SK-N-SH (cell line): Measurements from ENCODE around the gene ZCCHC17. TPM values are rescaled to one million over a fixed set of nuclear protein-coding genes. Genes with fewer than 3 reads are reported as not detected.

Experiments used
- CTCF ChIA-PET: fragments of 300-600, 350-600 bp; formaldehyde crosslinking; extraction: SDS; loops from one replicate; lab custom pipeline; 2021; lab: Yijun Ruan, JAX
- POLR2A ChIA-PET: fragments of 350-600 bp; sonication (Branson Sonifier 250); formaldehyde crosslinking; extraction: SDS; loops from one replicate; lab custom pipeline; 2020; ENCODE audit warnings: antibody characterized with exemption, inconsistent platforms; lab: Yijun Ruan, JAX
- DNase-seq: peaks from one replicate; pipeline ENCODE4 v3.0.0; 2012
- H2AFZ ChIP-seq: fragments of 200-600 bp; sonication (generic); 2 replicates; pipeline ENCODE4 v1.8.1; 2016; ENCODE audit warnings: antibody characterized with exemption, mild to moderate bottlenecking, low read depth
- H3F3A ChIP-seq: fragments of 200-600 bp; sonication (generic); replicated peaks from 2 replicates; pipeline ENCODE3; 2016; ENCODE audit warnings: antibody characterized with exemption, mild to moderate bottlenecking; ENCODE audit not compliant: insufficient read depth
- H3K27ac ChIP-seq, 2 experiments: fragments of 200-500 bp in 1 of 2; fragments of 200-600 bp in 1 of 2; sonication (Bioruptor generic) in 1 of 2; sonication (generic), shearing (Covaris generic) in 1 of 2; 2 replicates each; pipeline versions ENCODE4 v1.5.1 to v1.6.1; 2014 to 2016; ENCODE audit warnings: low read depth in 2 of 2, inconsistent platforms in 1 of 2, low read length in 1 of 2, mild to moderate bottlenecking in 1 of 2, mixed read lengths in 1 of 2
- H3K27me3 ChIP-seq: fragments of 200-600 bp; sonication (generic), shearing (Covaris generic); 2 replicates; pipeline ENCODE4 v1.6.1; 2016; ENCODE audit warnings: mixed run types; ENCODE audit not compliant: insufficient read depth
- H3K36me3 ChIP-seq, 2 experiments: fragments of 200-500 bp in 1 of 2; fragments of 200-600 bp in 1 of 2; sonication (Bioruptor generic) in 1 of 2; sonication (generic) in 1 of 2; replicated peaks in 1 of 2; 2 replicates each; pipeline versions ENCODE3 to v1.5.1; 2014 to 2016; ENCODE audit warnings: low read length in 1 of 2, mild to moderate bottlenecking in 1 of 2; ENCODE audit not compliant: insufficient read depth in 2 of 2, control insufficient read depth in 1 of 2
- H3K4me1 ChIP-seq, 2 experiments: fragments of 200-500 bp in 1 of 2; fragments of 200-600 bp in 1 of 2; sonication (Bioruptor generic) in 1 of 2; sonication (generic), shearing (Covaris generic) in 1 of 2; 2 replicates each; pipeline versions ENCODE4 v1.5.1 to v1.6.1; 2014 to 2016; ENCODE audit warnings: low read depth in 1 of 2, low read length in 1 of 2, mixed run types in 1 of 2; ENCODE audit not compliant: insufficient read depth in 2 of 2, control insufficient read depth in 1 of 2
- H3K4me2 ChIP-seq: fragments of 200-600 bp; sonication (generic), shearing (Covaris generic); 2 replicates; pipeline ENCODE4 v1.6.1; 2017; ENCODE audit warnings: mixed run types
- H3K4me3 ChIP-seq, 2 experiments: fragments of 200-500 bp in 1 of 2; fragments of 200-600 bp in 1 of 2; sonication (Bioruptor generic) in 1 of 2; sonication (generic), shearing (Covaris generic) in 1 of 2; 2 replicates each; pipeline versions ENCODE4 v1.5.1 to v1.8.1; 2014 to 2016; ENCODE audit warnings: low read depth in 2 of 2, inconsistent platforms in 1 of 2, low read length in 1 of 2, mild to moderate bottlenecking in 1 of 2, mixed read lengths in 1 of 2, moderate library complexity in 1 of 2
- H3K79me2 ChIP-seq: fragments of 200-600 bp; sonication (generic); 2 replicates; pipeline ENCODE4 v1.8.1; 2017; ENCODE audit warnings: mild to moderate bottlenecking; ENCODE audit not compliant: insufficient read depth
- H3K9ac ChIP-seq: fragments of 200-600 bp; sonication (generic); 2 replicates; pipeline ENCODE4 v1.6.1; 2017; ENCODE audit warnings: mixed run types
- H3K9me2 ChIP-seq: fragments of 200-600 bp; sonication (generic); 2 replicates; pipeline ENCODE4 v1.6.1; 2017; ENCODE audit warnings: mixed run types
- H3K9me3 ChIP-seq: fragments of 200-600 bp; sonication (generic); 2 replicates; pipeline ENCODE4 v1.6.1; 2017; ENCODE audit warnings: mixed run types, mild to moderate bottlenecking, moderate library complexity
- H4K20me1 ChIP-seq: fragments of 200-600 bp; sonication (generic); 2 replicates; pipeline ENCODE4 v1.6.1; 2017; ENCODE audit warnings: mild to moderate bottlenecking, mixed run types; ENCODE audit not compliant: insufficient read depth
- CHD2 ChIP-seq: fragments of 150-350 bp; IDR thresholded peaks from 2 replicates; pipeline ENCODE4 v1.6.1; 2018; ENCODE audit warnings: low read length; ENCODE audit not compliant: partially characterized antibody
- EP300 ChIP-seq, 2 experiments: IDR thresholded peaks; 2 replicates each; pipeline versions ENCODE4 v1.4.0 to v1.6.1; 2012; ENCODE audit warnings: borderline replicate concordance in 1 of 2, low read depth in 1 of 2, low read length in 1 of 2
- EZH2phosphoT487 ChIP-seq: fragments of 200-600 bp; sonication (generic); IDR thresholded peaks from 2 replicates; pipeline ENCODE4 v1.6.1; 2017; ENCODE audit warnings: low read depth, mixed run types, mild to moderate bottlenecking, antibody characterized with exemption, moderate library complexity, borderline replicate concordance
- FOSL2 ChIP-seq: IDR thresholded peaks from 2 replicates; pipeline ENCODE4 v1.4.0; 2012; ENCODE audit warnings: low read depth, mild to moderate bottlenecking, moderate library complexity, borderline replicate concordance
- FOXJ3 ChIP-seq: sonication (generic); formaldehyde crosslinking; IDR thresholded peaks from 2 replicates; pipeline ENCODE4 v1.5.1; 2020; ENCODE audit warnings: mild to moderate bottlenecking, missing genetic modification reagents
- FOXM1 ChIP-seq: IDR thresholded peaks from 2 replicates; pipeline ENCODE4 v1.4.0; 2012; ENCODE audit warnings: low read depth, mild to moderate bottlenecking
- GABPA ChIP-seq: IDR thresholded peaks from 2 replicates; pipeline ENCODE4 v1.4.0; 2012; ENCODE audit warnings: low read depth, mild to moderate bottlenecking
- GATA2 ChIP-seq: sonication (generic); formaldehyde crosslinking; IDR thresholded peaks from 2 replicates; pipeline ENCODE4 v1.5.0; 2020; ENCODE audit warnings: mild to moderate bottlenecking, missing genetic modification reagents
- JUND ChIP-seq: IDR thresholded peaks from 2 replicates; pipeline ENCODE4 v1.4.0; 2012
- MEF2A ChIP-seq: IDR thresholded peaks from 2 replicates; pipeline ENCODE4 v1.4.0; 2012; ENCODE audit warnings: low read depth, borderline replicate concordance
- MXI1 ChIP-seq: IDR thresholded peaks from 2 replicates; pipeline ENCODE4 v1.6.1; 2012; ENCODE audit warnings: mild to moderate bottlenecking, low read depth, low read length, improper control_type of control experiment
- PBX3 ChIP-seq: IDR thresholded peaks from 2 replicates; pipeline ENCODE4; 2012
- POLR2AphosphoS5 ChIP-seq: IDR thresholded peaks from 2 replicates; pipeline ENCODE4 v1.6.1; 2012; ENCODE audit warnings: low read depth, low read length
- RCOR1 ChIP-seq: fragments of 150-350 bp; IDR thresholded peaks from 2 replicates; pipeline ENCODE4 v1.6.1; 2017; ENCODE audit warnings: antibody characterized with exemption, low read length
- TCF12 ChIP-seq: IDR thresholded peaks from 2 replicates; pipeline ENCODE4 v1.4.0; 2012
- TEAD4 ChIP-seq: IDR thresholded peaks from 2 replicates; pipeline ENCODE4 v1.4.0; 2012; ENCODE audit warnings: mild to moderate bottlenecking, borderline replicate concordance; ENCODE audit not compliant: insufficient read depth
- YY1 ChIP-seq: IDR thresholded peaks from 2 replicates; pipeline ENCODE4 v1.4.0; 2012; ENCODE audit warnings: low read depth, mild to moderate bottlenecking
- WGBS: methylation state at CpG from one replicate; pipeline ENCODE4 v1.1.6; 2017; ENCODE audit warnings: low lambda C conversion rate; 5-methylcytosine and 5-hydroxymethylcytosine counted together
- polyA plus RNA-seq, 3 experiments: library from polyadenylated mRNA; depleted of rRNA; stranded (reverse); fragments of >200 nt; gene quantifications; 2 replicates each; pipeline ENCODE4 v1.2.3, GENCODE V29; 2012
- TF ChIP-seq, protein P1 (sequence below): fragments of 150-350 bp; IDR thresholded peaks from 2 replicates; pipeline ENCODE4 v1.6.1; 2016; ENCODE audit warnings: mild to moderate bottlenecking, low read depth, low read length
- TF ChIP-seq, protein P2 (sequence below): IDR thresholded peaks from 2 replicates; pipeline ENCODE4 v1.4.0; 2012; ENCODE audit warnings: low read depth
- TF ChIP-seq, protein P3 (sequence below): fragments of 200-600 bp; sonication (generic); IDR thresholded peaks from 2 replicates; pipeline ENCODE4 v1.6.1; 2017; ENCODE audit warnings: antibody characterized with exemption, mild to moderate bottlenecking, moderate library complexity

ZCCHC17 gene
- polyA plus RNA-seq, 1 of the 3 experiments (the other 2 are of a cell fraction), result 25.8 TPM

DNA sequence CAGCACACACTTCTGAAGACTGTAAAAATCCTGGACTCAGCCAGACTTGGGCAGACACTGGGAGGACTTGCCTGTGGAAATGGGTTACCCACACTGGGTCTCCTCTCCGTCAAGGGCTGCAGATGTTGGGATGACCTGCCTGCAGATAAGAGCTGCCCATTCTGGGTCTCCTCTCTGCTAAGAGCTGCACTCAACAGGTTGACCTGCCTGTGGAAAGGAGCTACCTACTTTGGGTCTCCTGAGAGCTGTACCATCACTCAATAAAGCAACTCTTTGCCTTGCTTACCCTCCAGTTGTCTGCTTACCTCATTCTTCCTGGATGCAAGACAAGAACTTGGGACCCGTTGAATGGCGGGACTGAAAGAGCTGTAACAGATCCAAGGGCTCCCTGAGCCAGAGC lies 28.2 kb downstream of the ZCCHC17 start:
- 95% methylated on average over 3 of the region's 3 CpGs for WGBS
- no peaks in the 10 kb centered on the region for H3K4me1 ChIP-seq
- no peak overlapping the region for H3K4me2 ChIP-seq
- DNase-seq, result no peak
- H3K79me2 ChIP-seq, result no peaks in the 10 kb centered on the region
- H4K20me1 ChIP-seq, result no peaks in the 10 kb centered on the region
- H3K36me3 ChIP-seq, result peaks cover 8 to 18% of the 10 kb centered on the region in 2 experiments
- TF ChIP-seq CHD2 (no peak), TEAD4 (no peak), YY1 (no peak), RCOR1 (no peak), GABPA (no peak), PBX3 (no peak), MXI1 (no peak), FOXM1 (no peak), EZH2phosphoT487 (no peak), GATA2 (CRISPR knock-in tag) (no peak), MEF2A (no peak)
- H3K4me3 ChIP-seq, result no peak overlapping the region
- no peaks in the 10 kb centered on the region for H3K27me3 ChIP-seq
- no peaks in the 10 kb centered on the region for H3K9me3 ChIP-seq
- no peak overlapping the region for H2AFZ ChIP-seq
- H3K9ac ChIP-seq, result no peak overlapping the region
- no peaks in the 10 kb centered on the region for H3F3A ChIP-seq
- H3K27ac ChIP-seq, result no peak overlapping the region
- POLR2A ChIA-PET, result no interaction called here
- H3K9me2 ChIP-seq, result no peaks in the 10 kb centered on the region
- CTCF ChIA-PET, result interaction anchor here (0.9 to 7.2 kb wide), 3 partner anchors 9 to 224 kb away, joined by 3 to 112 read pairs (median 4); no protein-coding TSS in a partner anchor

- Histone ChIP-seq H3K4me2 (no peak overlapping the region), H3K4me1 (no peaks in the 10 kb centered on the region), H3K9me2 (no peaks in the 10 kb centered on the region), H3K36me3 (peaks cover 4% of the 10 kb centered on the region in 2 experiments), H4K20me1 (no peaks in the 10 kb centered on the region), H3K4me3 (no peak overlapping the region), H3K9me3 (no peaks in the 10 kb centered on the region), H3K9ac (no peak overlapping the region), H3K27ac (no peak overlapping the region), H3K27me3 (no peaks in the 10 kb centered on the region), H3F3A (no peaks in the 10 kb centered on the region), H3K79me2 (no peaks in the 10 kb centered on the region), H2AFZ (no peak overlapping the region)
- POLR2A ChIA-PET, result no interaction called here
- DNase-seq, result no peak
- 100% methylated on average over 1 of the region's 1 CpG for WGBS
- CTCF ChIA-PET, result interaction anchor here (1.0 to 7.2 kb wide), 4 partner anchors 10 to 143 kb away, joined by 3 to 112 read pairs (median 4); no protein-coding TSS in a partner anchor
- TF ChIP-seq EZH2phosphoT487 (no peak), JUND (no peak), FOXJ3 (CRISPR knock-in tag) (no peak), TCF12 (no peak), POLR2AphosphoS5 (no peak), GATA2 (CRISPR knock-in tag) (no peak), MXI1 (no peak), FOSL2 (no peak), MEF2A (no peak), EP300 (IDR thresholded peaks at IDR 0.05; ENCODE audit: borderline replicate concordance in 1 of 2, low read depth in 1 of 2, low read length in 1 of 2) (no peak)
- TF ChIP-seq, protein P1, sequence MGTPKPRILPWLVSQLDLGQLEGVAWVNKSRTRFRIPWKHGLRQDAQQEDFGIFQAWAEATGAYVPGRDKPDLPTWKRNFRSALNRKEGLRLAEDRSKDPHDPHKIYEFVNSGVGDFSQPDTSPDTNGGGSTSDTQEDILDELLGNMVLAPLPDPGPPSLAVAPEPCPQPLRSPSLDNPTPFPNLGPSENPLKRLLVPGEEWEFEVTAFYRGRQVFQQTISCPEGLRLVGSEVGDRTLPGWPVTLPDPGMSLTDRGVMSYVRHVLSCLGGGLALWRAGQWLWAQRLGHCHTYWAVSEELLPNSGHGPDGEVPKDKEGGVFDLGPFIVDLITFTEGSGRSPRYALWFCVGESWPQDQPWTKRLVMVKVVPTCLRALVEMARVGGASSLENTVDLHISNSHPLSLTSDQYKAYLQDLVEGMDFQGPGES, result no peak
- TF ChIP-seq, protein P2, sequence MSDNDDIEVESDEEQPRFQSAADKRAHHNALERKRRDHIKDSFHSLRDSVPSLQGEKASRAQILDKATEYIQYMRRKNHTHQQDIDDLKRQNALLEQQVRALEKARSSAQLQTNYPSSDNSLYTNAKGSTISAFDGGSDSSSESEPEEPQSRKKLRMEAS, result no peak
- TF ChIP-seq, protein P3, sequence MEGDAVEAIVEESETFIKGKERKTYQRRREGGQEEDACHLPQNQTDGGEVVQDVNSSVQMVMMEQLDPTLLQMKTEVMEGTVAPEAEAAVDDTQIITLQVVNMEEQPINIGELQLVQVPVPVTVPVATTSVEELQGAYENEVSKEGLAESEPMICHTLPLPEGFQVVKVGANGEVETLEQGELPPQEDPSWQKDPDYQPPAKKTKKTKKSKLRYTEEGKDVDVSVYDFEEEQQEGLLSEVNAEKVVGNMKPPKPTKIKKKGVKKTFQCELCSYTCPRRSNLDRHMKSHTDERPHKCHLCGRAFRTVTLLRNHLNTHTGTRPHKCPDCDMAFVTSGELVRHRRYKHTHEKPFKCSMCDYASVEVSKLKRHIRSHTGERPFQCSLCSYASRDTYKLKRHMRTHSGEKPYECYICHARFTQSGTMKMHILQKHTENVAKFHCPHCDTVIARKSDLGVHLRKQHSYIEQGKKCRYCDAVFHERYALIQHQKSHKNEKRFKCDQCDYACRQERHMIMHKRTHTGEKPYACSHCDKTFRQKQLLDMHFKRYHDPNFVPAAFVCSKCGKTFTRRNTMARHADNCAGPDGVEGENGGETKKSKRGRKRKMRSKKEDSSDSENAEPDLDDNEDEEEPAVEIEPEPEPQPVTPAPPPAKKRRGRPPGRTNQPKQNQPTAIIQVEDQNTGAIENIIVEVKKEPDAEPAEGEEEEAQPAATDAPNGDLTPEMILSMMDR, result no peak
Observed at GRCh38 chr1:31326461-31326860, 29.6 kb downstream of the ZCCHC17 start.
